Measurements from ENCODE around the gene SLC1A2. TPM values are rescaled to one million over a fixed set of nuclear protein-coding genes. Genes with fewer than 3 reads are reported as not detected.

SLC1A2 gene
- total and polyA plus RNA-seq, 2 donors (not counting 3 experiments of a cell fraction or from before 2014, with no cell fraction given) = not detected

DNA sequence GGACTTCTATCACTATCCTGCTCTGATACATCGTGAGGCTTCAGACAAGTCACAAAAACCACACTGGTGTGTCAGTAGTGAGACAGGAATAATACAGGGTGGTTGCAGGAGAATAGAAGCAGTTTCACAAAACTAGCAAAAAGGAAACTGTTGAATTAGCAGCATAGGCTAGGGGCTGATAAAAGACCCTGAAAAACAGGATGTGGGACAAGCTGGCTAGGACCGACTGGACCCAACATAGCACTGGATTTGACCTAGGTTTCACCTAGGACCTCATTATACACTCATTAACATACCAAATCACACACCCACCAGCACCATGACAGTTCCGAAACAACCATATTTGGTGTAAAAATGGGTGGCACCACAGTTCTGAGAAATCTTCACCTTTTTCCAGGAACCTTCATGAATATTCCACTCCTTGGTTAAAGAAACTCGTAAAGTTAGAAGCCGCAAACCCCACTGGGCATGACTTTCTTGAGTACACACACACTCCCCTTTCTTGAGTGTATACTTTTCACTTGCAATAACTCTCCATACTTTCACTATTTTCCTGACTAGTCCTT, 76.2 kb downstream of the SLC1A2 start:
- Histone ChIP-seq H3K79me2 (ENCODE audit: control insufficient read depth, insufficient read depth, low read length) (no peaks in the 10 kb centered on the region), H3K9me3 (replicated peaks; ENCODE audit: control insufficient read depth, insufficient read depth, low read length) (no peaks in the 10 kb centered on the region), H3K9ac (replicated peaks; ENCODE audit: extremely low read depth, insufficient read depth, low read length) (no peak overlapping the region), H4K20me1 (replicated peaks; ENCODE audit: control insufficient read depth, extremely low read depth, insufficient read depth, low read length) (no peaks in the 10 kb centered on the region), H2AFZ (ENCODE audit: low read depth, low read length) (no peak overlapping the region), H3K27ac (ENCODE audit: insufficient read depth, low read depth, low read length) (no peak overlapping the region), H3K27me3 (ENCODE audit: control insufficient read depth in 2 of 2, insufficient read depth in 2 of 2, low read length in 2 of 2) (no peaks in the 10 kb centered on the region), H3K36me3 (ENCODE audit: control insufficient read depth in 2 of 2, extremely low read depth in 1 of 2, insufficient read depth in 2 of 2, low read length in 2 of 2) (no peaks in the 10 kb centered on the region), H3K4me3 (replicated peaks in 1 of 3; ENCODE audit: insufficient read depth in 1 of 3, low read depth in 1 of 3, low read length in 3 of 3) (no peak overlapping the region), H3K9me1 (replicated peaks; ENCODE audit: control insufficient read depth, extremely low read depth, insufficient read depth, low read length) (no peaks in the 10 kb centered on the region), H3K4me1 (ENCODE audit: control insufficient read depth, extremely low read depth, insufficient read depth, low read length) (no peaks in the 10 kb centered on the region), H3K4me2 (ENCODE audit: insufficient read depth, low read length) (no peak overlapping the region)
- dilution Hi-C loops (cut with MboI; ENCODE audit: extremely low pct_ligation_motif_present, low sequenced_read_pairs) = no loop called here
- POLR2A ChIA-PET = no interaction called here
- DNase-seq (ENCODE audit: low read depth, low spot score) (no peak), FAIRE-seq (no peak)
- CTCF ChIA-PET = no interaction called here
- no peak for TF ChIP-seq MYC (IDR thresholded peaks at IDR 0.05; ENCODE audit: low read depth, low read length)
- TF ChIP-seq MAX (IDR thresholded peaks at IDR 0.05; ENCODE audit: insufficient read depth, insufficient read length) = no peak
- no peak for TF ChIP-seq CTCF (IDR thresholded peaks at IDR 0.05; ENCODE audit: extremely low read depth in 1 of 2, insufficient read depth in 1 of 2, low read depth in 1 of 2, low read length in 2 of 2)
- no peak for TF ChIP-seq GATA2 (IDR thresholded peaks at IDR 0.05; ENCODE audit: insufficient read depth, insufficient read length, low read depth, low read length)
- BruUV-seq (replicated peaks) = no TSS peak
- intact Hi-C loops (cut with micrococcal nuclease) = no loop called here

DNA sequence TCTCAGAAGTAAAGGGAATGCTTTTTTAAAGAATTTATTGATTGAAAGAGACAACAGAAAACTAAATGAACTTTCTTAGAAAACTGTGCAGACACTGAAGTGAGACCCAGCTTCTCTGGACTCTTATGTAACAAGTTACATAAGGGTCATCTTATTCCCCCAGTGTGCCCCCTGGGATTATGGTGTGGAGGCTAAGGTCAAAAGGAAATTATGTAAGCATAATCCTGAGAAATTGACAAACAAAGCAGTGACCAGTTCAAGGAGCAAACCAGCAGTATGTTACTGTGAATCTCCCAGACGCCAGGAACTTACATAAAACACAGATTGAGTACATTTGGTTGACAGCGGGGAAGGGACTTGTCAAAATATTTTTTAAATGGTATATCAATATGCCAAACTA, 78.6 kb downstream of the SLC1A2 start:
- POLR2A ChIA-PET = no interaction called here
- CTCF ChIA-PET = interaction anchor here (1.4 kb wide), 1 partner anchor 51 kb away, joined by 3 read pairs; no protein-coding TSS in a partner anchor
- no peak for FAIRE-seq

More for the DNA sequence above, 78.6 kb downstream of the SLC1A2 start:
- no peaks in the 10 kb centered on the region for H3K4me1 ChIP-seq (ENCODE audit: control insufficient read depth, extremely low read depth, insufficient read depth, low read length)
- H3K27ac ChIP-seq (ENCODE audit: insufficient read depth, low read depth, low read length) = no peak overlapping the region
- TF ChIP-seq GATA2 (IDR thresholded peaks at IDR 0.05; ENCODE audit: insufficient read depth, insufficient read length, low read depth, low read length) (no peak), EZH2 (IDR thresholded peaks at IDR 0.05; ENCODE audit: borderline replicate concordance, low read depth, low read length, severe bottlenecking) (no peak), FOS (IDR thresholded peaks at IDR 0.05; ENCODE audit: borderline replicate concordance, insufficient read depth, low read length) (no peak)
- H3K27me3 ChIP-seq (ENCODE audit: control insufficient read depth in 2 of 2, insufficient read depth in 2 of 2, low read length in 2 of 2) = no peaks in the 10 kb centered on the region
- H3K79me2 ChIP-seq (ENCODE audit: control insufficient read depth, insufficient read depth, low read length) = no peaks in the 10 kb centered on the region
- no TSS peak for BruUV-seq (replicated peaks)
- DNase-seq (ENCODE audit: low read depth, low spot score) = no peak
- no peaks in the 10 kb centered on the region for H4K20me1 ChIP-seq (replicated peaks; ENCODE audit: control insufficient read depth, extremely low read depth, insufficient read depth, low read length)
- no peaks in the 10 kb centered on the region for H3K36me3 ChIP-seq (ENCODE audit: control insufficient read depth in 2 of 2, extremely low read depth in 1 of 2, insufficient read depth in 2 of 2, low read length in 2 of 2)
- no peak overlapping the region for H3K4me2 ChIP-seq (ENCODE audit: insufficient read depth, low read length)
- intact Hi-C loops (cut with micrococcal nuclease) (no loop called here), dilution Hi-C loops (cut with MboI; ENCODE audit: extremely low pct_ligation_motif_present, low sequenced_read_pairs) (no loop called here)
- H3K9ac ChIP-seq (replicated peaks; ENCODE audit: extremely low read depth, insufficient read depth, low read length) = no peak overlapping the region
- H2AFZ ChIP-seq (ENCODE audit: low read depth, low read length) = no peak overlapping the region
- no peak overlapping the region for H3K4me3 ChIP-seq (replicated peaks in 1 of 3; ENCODE audit: insufficient read depth in 1 of 3, low read depth in 1 of 3, low read length in 3 of 3)
- H3K9me1 ChIP-seq (replicated peaks; ENCODE audit: control insufficient read depth, extremely low read depth, insufficient read depth, low read length) = no peaks in the 10 kb centered on the region
- H3K9me3 ChIP-seq (replicated peaks; ENCODE audit: control insufficient read depth, insufficient read depth, low read length) = no peaks in the 10 kb centered on the region

Measured in endothelial cell of umbilical vein (primary cell).